Large intestine (tissue), 12 donors: ENCODE data around the gene POTEM. TPM values are rescaled to one million over a fixed set of nuclear protein-coding genes. Genes with fewer than 3 reads are reported as not detected.
"Not testable (repeated sequence)": the region's sequence is repeated elsewhere in the genome, so short reads cannot be mapped to it uniquely, and the experiment has no call there.

Experiments used
- DNase-seq, 2 donors: peaks; one replicate each; pipeline versions ENCODE4 v3.0.0 to v3.0.0-alpha.2; 2013
- H3K27ac ChIP-seq: one replicate; pipeline ENCODE4 v1.5.1; 2013; ENCODE audit warnings: low read length
- H3K27me3 ChIP-seq: 2 replicates; pipeline ENCODE4 v1.6.1; 2013; ENCODE audit warnings: low read length; ENCODE audit not compliant: control insufficient read depth, insufficient read depth
- H3K36me3 ChIP-seq: 2 replicates; pipeline ENCODE4 v1.6.1; 2013; ENCODE audit warnings: low read length; ENCODE audit not compliant: control insufficient read depth, insufficient read depth
- H3K4me1 ChIP-seq: one replicate; pipeline ENCODE4 v1.6.1; 2013; ENCODE audit warnings: low read length; ENCODE audit not compliant: control insufficient read depth, insufficient read depth
- H3K4me3 ChIP-seq: one replicate; pipeline ENCODE4 v1.5.1; 2013; ENCODE audit warnings: low read length
- H3K9me3 ChIP-seq: one replicate; pipeline ENCODE4 v1.6.1; 2013; ENCODE audit warnings: mild to moderate bottlenecking, low read depth, low read length, moderate library complexity; ENCODE audit not compliant: control insufficient read depth
- WGBS: methylation state at CpG from one replicate; pipeline ENCODE4 v1.1.5; 2013; ENCODE audit warnings: low lambda C conversion rate; ENCODE audit not compliant: insufficient coverage; 5-methylcytosine and 5-hydroxymethylcytosine counted together
- long read RNA-seq, 11 donors: transcript quantifications; one replicate each; lab custom pipeline, GENCODE V29; 2026
- polyA plus RNA-seq: library from polyadenylated mRNA; unstranded; fragments of 120-200 nt; gene quantifications from one replicate; pipeline ENCODE4 v1.2.1, GENCODE V29; 2013

Gene POTEM
- not detected for polyA plus RNA-seq
- long read RNA-seq, donor 1 = 0 reads
- long read RNA-seq, donor 2 = 0 reads
- long read RNA-seq, donor 3 = 0 reads
- long read RNA-seq, donor 4 = 0 reads
- long read RNA-seq, donor 5 = 0 reads
- long read RNA-seq, donor 6 = 0 reads
- long read RNA-seq, donor 7 = 0 reads
- long read RNA-seq, donor 8 = 0 reads
- long read RNA-seq, donor 9 = 0 reads
- long read RNA-seq, donor 10 = 0 reads
- long read RNA-seq, donor 11 = 0 reads

- H3K27ac ChIP-seq = not testable (repeated sequence)
Measured at GRCh38 chr14:18967134-18967533, at the start of gene POTEM. TSS of gene POTEM (plus strand) at chr14:18967434. CDS start at chr14:18967486, 52 bp downstream.

GRCh38 chr14:18918345-18918744 is 48.9 kb upstream of the POTEM start:
- DNase-seq, H3K27me3 ChIP-seq, H3K9me3 ChIP-seq, H3K4me1 ChIP-seq, H3K27ac ChIP-seq, H3K36me3 ChIP-seq, H3K4me3 ChIP-seq: not testable (repeated sequence)
- 67% methylated on average over 3 of the region's 8 CpGs for WGBS

More at GRCh38 chr14:18967134-18967533, at the start of gene POTEM:
- not testable (repeated sequence) for H3K36me3 ChIP-seq, H3K9me3 ChIP-seq, DNase-seq, H3K4me3 ChIP-seq, H3K27me3 ChIP-seq, H3K4me1 ChIP-seq
- WGBS = no CpG with 5 or more reads among the region's 13 CpGs

GRCh38 chr14:18920052-18920451 is 47.2 kb upstream of the POTEM start:
- not testable (repeated sequence) for H3K4me1 ChIP-seq, H3K27me3 ChIP-seq, H3K9me3 ChIP-seq, H3K27ac ChIP-seq, H3K4me3 ChIP-seq, DNase-seq, H3K36me3 ChIP-seq
- WGBS = no CpG with 5 or more reads among the region's 19 CpGs

- not testable (repeated sequence) for H3K4me1 ChIP-seq, H3K4me3 ChIP-seq, H3K27ac ChIP-seq, H3K27me3 ChIP-seq, H3K9me3 ChIP-seq, H3K36me3 ChIP-seq, DNase-seq
- WGBS = no CpG with 5 or more reads among the region's 5 CpGs
Measured at GRCh38 chr14:18921055-18921701, 46.1 kb upstream of the POTEM start.

GRCh38 chr14:18936848-18937247 is 30.4 kb upstream of the POTEM start:
- not testable (repeated sequence) for H3K9me3 ChIP-seq, H3K4me3 ChIP-seq, H3K27ac ChIP-seq, H3K27me3 ChIP-seq, DNase-seq, H3K4me1 ChIP-seq, H3K36me3 ChIP-seq
- no CpG with 5 or more reads among the region's 9 CpGs for WGBS

GRCh38 chr14:18938733-18939132 is 28.5 kb upstream of the POTEM start:
- not testable (repeated sequence) for DNase-seq, H3K4me1 ChIP-seq, H3K9me3 ChIP-seq, H3K27me3 ChIP-seq, H3K36me3 ChIP-seq, H3K4me3 ChIP-seq, H3K27ac ChIP-seq
- WGBS = no CpG with 5 or more reads among the region's 2 CpGs

GRCh38 chr14:18949939-18950338 is 17.3 kb upstream of the POTEM start:
- not testable (repeated sequence) for H3K36me3 ChIP-seq, H3K4me1 ChIP-seq, DNase-seq, H3K4me3 ChIP-seq, H3K9me3 ChIP-seq, H3K27me3 ChIP-seq, H3K27ac ChIP-seq
- WGBS = no CpG with 5 or more reads among the region's 6 CpGs

GRCh38 chr14:18953085-18953484 is 14.1 kb upstream of the POTEM start:
- H3K9me3 ChIP-seq, H3K4me1 ChIP-seq, H3K27me3 ChIP-seq, H3K27ac ChIP-seq, H3K4me3 ChIP-seq, H3K36me3 ChIP-seq: not testable (repeated sequence)
- WGBS = 83% methylated on average over 1 of the region's 9 CpGs
- peak in 1 of 2 donors; percentile 0 for DNase-seq

GRCh38 chr14:18955816-18956215 is 11.4 kb upstream of the POTEM start:
- H3K36me3 ChIP-seq, DNase-seq: not testable (repeated sequence)
- no CpG with 5 or more reads among the region's 6 CpGs for WGBS

GRCh38 chr14:18961576-18961975 is 5.7 kb upstream of the POTEM start:
- H3K27ac ChIP-seq, H3K36me3 ChIP-seq, H3K27me3 ChIP-seq, H3K4me3 ChIP-seq, DNase-seq, H3K9me3 ChIP-seq, H3K4me1 ChIP-seq: not testable (repeated sequence)
- no CpG with 5 or more reads among the region's 2 CpGs for WGBS

More at GRCh38 chr14:18955816-18956215, 11.4 kb upstream of the POTEM start:
- not testable (repeated sequence) for H3K4me3 ChIP-seq, H3K27ac ChIP-seq, H3K9me3 ChIP-seq, H3K4me1 ChIP-seq, H3K27me3 ChIP-seq

GRCh38 chr14:18962143-18962542 is 5.1 kb upstream of the POTEM start:
- DNase-seq, H3K27ac ChIP-seq, H3K9me3 ChIP-seq, H3K27me3 ChIP-seq, H3K36me3 ChIP-seq, H3K4me1 ChIP-seq, H3K4me3 ChIP-seq: not testable (repeated sequence)
- WGBS = no CpG with 5 or more reads among the region's 6 CpGs
